BE2C (cell line): ENCODE data around the gene PLCD1.

ENCODE experiments used
- DNase-seq: peaks from one replicate; pipeline ENCODE4 v3.0.0-alpha.2; 2020
- H3K27me3 ChIP-seq: fragments of 250-450 bp; sonication (Bioruptor Pico); 2 replicates; pipeline ENCODE4 v1.5.1; 2020; ENCODE audit warnings: mild to moderate bottlenecking
- H3K36me3 ChIP-seq: fragments of 250-450 bp; sonication (Bioruptor Pico); 2 replicates; pipeline ENCODE4 v1.5.1; 2020; ENCODE audit warnings: mild to moderate bottlenecking
- H3K4me1 ChIP-seq: fragments of 250-450 bp; sonication (Bioruptor Pico); 2 replicates; pipeline ENCODE4 v1.5.1; 2020
- H3K4me3 ChIP-seq: 2 replicates; pipeline ENCODE4 v1.5.1; 2011; ENCODE audit warnings: low read depth, low read length
- H3K9me3 ChIP-seq: fragments of 250-450 bp; sonication (Bioruptor Pico); 2 replicates; pipeline ENCODE4 v1.5.1; 2020
- CTCF ChIP-seq: IDR thresholded peaks from 2 replicates; pipeline ENCODE4 v1.5.1; 2012; ENCODE audit warnings: mild to moderate bottlenecking, low read depth, low read length

Gene PLCD1

GRCh38 chr3:38046821-38047220 lies 17.4 kb upstream of the PLCD1 start:
- H3K4me3 ChIP-seq, result no peak overlapping the region
- H3K4me1 ChIP-seq, result no peaks in the 10 kb centered on the region
- H3K36me3 ChIP-seq, result no peaks in the 10 kb centered on the region
- no peaks in the 10 kb centered on the region for H3K9me3 ChIP-seq
- TF ChIP-seq CTCF, result no peak
- DNase-seq, result no peak
- H3K27me3 ChIP-seq, result no peaks in the 10 kb centered on the region

- TF ChIP-seq CTCF, result no peak
- no peak overlapping the region for H3K4me3 ChIP-seq
- DNase-seq, result no peak
- H3K36me3 ChIP-seq, result no peaks in the 10 kb centered on the region
- no peaks in the 10 kb centered on the region for H3K27me3 ChIP-seq
- H3K4me1 ChIP-seq, result no peaks in the 10 kb centered on the region
- no peaks in the 10 kb centered on the region for H3K9me3 ChIP-seq
Measured at GRCh38 chr3:38046027-38046426, 16.6 kb upstream of the PLCD1 start.

DNA sequence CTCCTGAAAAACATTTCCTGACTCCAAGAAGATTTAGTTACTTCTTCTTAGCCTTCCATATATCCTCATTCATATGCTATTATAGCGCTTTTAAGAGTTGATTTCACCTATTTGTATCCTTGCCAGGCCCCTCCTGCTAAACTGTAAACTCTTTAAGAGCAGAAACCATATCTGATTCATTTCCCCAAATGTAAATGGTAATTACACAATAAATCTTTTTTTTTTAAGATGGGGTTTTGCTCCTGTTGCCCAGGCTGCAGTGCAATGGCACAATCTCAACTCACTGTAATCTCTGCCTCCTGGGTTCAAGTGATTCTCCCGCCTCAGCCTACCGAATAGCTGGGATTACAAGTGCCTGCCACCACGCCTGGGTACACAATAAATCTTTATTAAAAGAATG lies 14.0 kb upstream of the PLCD1 start:
- no peak for DNase-seq

GRCh38 chr3:38040401-38040800 lies 11.0 kb upstream of the PLCD1 start:
- no peaks in the 10 kb centered on the region for H3K9me3 ChIP-seq
- DNase-seq, result no peak
- H3K36me3 ChIP-seq, result no peaks in the 10 kb centered on the region
- no peaks in the 10 kb centered on the region for H3K27me3 ChIP-seq
- no peak for TF ChIP-seq CTCF
- H3K4me3 ChIP-seq, result no peak overlapping the region
- no peaks in the 10 kb centered on the region for H3K4me1 ChIP-seq

More for the DNA sequence above, 14.0 kb upstream of the PLCD1 start:
- H3K4me1 ChIP-seq, result no peaks in the 10 kb centered on the region
- H3K9me3 ChIP-seq, result no peaks in the 10 kb centered on the region
- H3K27me3 ChIP-seq, result no peaks in the 10 kb centered on the region
- H3K4me3 ChIP-seq, result no peak overlapping the region
- H3K36me3 ChIP-seq, result no peaks in the 10 kb centered on the region
- TF ChIP-seq CTCF, result no peak

- DNase-seq, result no peak
- TF ChIP-seq CTCF, result no peak
- no peaks in the 10 kb centered on the region for H3K36me3 ChIP-seq
- no peak overlapping the region for H3K4me3 ChIP-seq
- no peaks in the 10 kb centered on the region for H3K9me3 ChIP-seq
- no peaks in the 10 kb centered on the region for H3K4me1 ChIP-seq
- no peaks in the 10 kb centered on the region for H3K27me3 ChIP-seq
Measured at GRCh38 chr3:38039899-38040261, 10.4 kb upstream of the PLCD1 start.

DNA sequence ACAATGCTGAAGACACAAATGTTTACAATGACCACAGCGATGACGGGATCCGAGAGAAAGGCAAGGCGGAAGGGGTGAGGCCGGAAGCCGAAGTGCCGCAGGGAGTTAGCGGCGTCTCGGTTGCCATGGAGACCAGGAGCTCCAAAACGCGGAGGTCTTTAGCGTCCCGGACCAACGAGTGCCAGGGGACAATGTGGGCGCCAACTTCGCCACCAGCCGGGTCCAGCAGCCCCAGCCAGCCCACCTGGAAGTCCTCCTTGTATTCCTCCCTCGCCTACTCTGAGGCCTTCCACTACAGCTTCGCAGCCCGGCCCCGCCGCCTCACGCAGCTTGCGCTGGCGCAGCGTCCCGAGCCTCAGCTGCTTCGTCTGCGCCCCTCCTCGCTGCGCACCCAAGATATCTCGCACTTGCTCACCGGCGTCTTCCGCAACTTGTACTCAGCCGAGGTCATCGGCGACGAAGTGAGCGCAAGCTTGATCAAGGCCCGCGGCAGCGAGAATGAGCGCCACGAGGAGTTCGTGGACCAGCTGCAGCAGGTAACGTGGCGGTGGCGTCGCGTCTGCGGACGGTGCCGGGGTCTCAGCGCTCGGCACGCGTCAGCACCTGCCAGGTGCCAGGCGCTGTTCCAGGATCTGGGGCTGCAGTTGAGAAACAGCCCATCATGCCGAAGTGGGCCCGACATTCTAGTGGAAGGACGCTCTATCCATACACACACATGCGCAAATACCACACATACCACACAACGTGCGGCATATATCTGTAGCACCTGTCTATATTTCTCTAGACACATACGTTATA lies 9.9 kb upstream of the PLCD1 start, which contains the start of gene DLEC1:
Gene DLEC1, plus strand, starts transcription at position 108 of the 798 bp plus-strand sequence. Its CDS starts 18 bp downstream, at position 126.
- peak; percentile 22 for DNase-seq
- Histone ChIP-seq H3K27me3 (no peaks in the 10 kb centered on the region), H3K36me3 (no peaks in the 10 kb centered on the region), H3K9me3 (no peaks in the 10 kb centered on the region), H3K4me3 (peak within 1 kb of the TSS; percentile 43), H3K4me1 (no peaks in the 10 kb centered on the region)
- no peak for TF ChIP-seq CTCF
